Stimulated activated CD4-positive, alpha-beta T cell treated with anti-CD3 and anti-CD28 coated beads, Interleukin-1b, Interleukin-23, amount 100 ng/mL, for 1 hour (primary cell): ENCODE data around the gene LRCH1.
"Not testable (repeated sequence)": the region's sequence is repeated elsewhere in the genome, so short reads cannot be mapped to it uniquely, and the experiment has no call there.

Source experiments
- DNase-seq, 2 donors: peaks; one replicate each; pipeline ENCODE4 v3.0.0-alpha.2; 2020; ENCODE audit warnings: low read depth in 2 of 2

The LRCH1 gene

DNA sequence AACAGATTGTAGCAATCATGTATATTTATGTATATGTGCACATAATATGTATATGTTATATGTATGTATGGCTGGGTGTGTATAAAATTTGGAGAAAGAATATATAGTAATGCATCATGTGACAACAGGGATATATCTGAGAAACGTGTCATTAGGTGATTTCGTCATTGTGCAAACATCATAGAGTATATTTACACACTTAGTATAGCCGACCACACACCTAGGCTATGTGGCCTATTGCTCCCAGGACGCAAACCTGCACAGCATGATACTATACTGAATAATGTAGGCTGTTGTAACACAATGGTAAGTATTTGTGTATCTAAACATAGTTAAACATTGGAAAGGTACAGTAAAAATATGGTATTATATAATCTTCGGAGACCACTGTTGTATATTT is 200.2 kb downstream of the LRCH1 start:
- DNase-seq: no peak

DNA sequence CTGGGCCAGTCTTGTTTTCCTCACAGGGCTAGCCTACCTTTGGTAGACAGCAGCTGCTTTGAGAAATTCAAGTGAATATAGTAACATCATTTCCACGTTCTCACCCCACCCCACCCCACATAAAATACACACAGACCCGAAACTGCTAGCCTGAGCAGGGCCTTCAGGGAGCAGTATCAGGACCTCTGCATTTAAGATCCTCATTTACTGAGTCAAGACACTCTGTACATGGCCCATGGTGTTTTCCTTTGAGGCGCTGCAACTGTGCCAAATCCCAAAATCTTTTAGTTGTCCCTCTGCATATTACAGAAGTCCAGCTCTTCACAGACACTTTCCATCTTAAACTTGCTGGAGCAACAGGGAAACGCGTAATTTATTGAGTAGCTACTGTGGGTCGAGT is 200.9 kb downstream of the LRCH1 start:
- no peak for DNase-seq

DNA sequence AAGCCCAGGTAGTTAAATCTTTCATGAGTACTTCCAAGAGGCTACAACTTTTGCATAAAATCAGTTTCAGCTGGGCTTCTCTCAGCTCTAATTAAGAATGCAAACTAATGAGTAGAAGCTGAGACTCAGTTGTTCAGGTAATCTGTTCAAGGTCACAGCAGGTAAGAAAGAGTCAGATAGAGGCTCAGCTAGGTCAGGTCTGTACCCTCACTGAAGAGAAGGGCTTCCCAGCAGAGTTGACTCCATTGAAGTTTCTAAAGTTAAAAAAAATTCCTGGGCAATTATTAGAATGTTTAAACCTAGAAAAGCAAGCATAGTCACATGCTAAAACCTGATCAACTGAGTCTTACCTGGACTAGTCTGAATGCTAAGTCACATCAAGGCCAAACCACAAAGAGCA is 201.8 kb downstream of the LRCH1 start:
- DNase-seq: no peak

DNA sequence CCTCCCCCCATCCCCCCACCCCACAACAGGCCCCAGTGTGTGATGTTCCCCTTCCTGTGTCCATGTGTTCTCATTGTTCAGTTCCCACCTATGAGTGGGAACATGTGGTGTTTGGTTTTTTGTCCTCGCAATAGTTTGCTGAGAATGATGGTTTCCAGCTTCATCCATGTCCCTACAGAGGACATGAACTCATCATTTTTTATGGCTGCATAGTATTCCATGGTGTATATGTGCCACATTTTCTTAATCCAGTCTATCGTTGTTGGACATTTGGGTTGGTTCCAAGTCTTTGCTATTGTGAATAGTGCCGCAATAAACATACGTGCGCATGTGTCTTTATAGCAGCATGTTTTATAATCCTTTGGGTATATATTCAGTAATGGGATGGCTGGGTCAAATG is 202.5 kb downstream of the LRCH1 start:
- not testable (repeated sequence) for DNase-seq

DNA sequence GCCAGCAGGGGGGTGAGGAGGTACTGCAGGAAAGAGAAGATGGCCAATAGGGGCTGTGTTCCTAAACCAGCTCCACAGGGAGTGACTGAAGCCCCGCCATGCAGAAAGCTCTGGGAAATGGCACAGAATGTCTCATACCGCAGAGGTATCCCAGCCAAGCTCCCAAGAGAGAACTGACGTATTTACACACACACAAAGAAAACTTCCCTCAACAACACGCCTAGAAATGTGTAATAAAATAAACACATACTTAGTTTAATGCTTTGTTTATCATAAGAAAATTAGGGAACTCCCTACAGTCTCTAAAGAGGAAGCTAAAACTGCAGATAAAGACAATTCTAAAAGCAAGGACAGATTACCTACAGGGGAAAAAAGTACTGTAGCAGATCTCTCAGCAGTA is 204.0 kb downstream of the LRCH1 start:
- no peak for DNase-seq

DNA sequence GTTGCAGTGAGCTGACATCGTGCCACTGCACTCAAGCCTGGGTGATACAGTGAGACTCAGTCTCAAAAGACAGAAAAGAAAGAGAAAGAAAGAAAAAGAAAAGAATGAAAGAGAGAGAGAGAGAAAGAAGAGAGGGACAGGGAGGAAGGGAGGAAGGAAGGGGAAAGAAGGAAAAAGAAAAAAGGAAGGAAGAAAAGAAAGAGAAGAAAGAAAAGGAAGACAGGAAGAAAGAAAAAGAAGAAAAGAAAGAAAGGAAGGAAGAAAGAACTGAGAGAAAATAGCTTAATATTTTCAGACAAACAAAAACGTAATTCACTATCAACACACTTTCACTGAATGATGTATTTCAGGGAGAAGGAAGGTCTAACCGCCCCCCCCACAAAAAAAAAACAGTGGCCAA is 204.7 kb downstream of the LRCH1 start:
- no peak for DNase-seq

DNA sequence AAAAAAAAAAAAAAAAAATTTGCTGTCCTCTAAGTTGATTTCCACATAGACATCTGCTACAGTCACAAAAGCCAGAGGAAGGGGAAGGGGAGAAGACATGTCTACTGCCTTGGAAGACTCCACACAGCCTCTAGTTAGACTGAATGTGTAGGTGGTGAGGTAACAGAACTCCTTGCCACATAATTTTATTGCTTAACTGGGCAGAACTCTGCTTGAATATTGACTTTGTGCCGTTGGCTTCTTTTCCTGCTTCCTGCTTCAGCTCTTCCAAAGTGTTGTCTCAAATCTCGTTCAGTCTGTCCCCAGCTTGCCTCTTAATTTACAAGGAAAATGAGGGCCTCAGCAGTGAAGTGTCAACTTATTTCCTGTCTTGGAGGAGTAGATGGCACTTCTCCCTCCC is 206.9 kb downstream of the LRCH1 start:
- DNase-seq: no peak

DNA sequence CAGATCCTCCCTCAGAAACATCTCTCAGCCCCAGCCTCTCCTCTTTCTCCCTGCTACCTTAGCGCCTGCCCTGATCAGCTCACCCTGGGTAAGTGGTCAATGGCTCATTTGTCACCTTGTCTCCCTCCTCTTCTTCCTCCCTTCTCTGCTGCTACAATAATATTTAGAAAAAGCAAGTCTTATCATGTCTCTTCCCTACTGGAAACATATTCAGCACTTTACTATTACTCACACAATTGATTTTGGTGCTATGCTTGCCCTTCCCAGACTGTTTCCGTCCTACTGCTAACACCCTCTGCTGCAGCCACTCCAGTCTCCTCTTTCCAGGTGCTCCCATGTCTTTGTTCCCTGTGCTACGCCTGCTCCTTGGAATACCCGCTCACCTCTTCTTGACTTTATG is 208.2 kb downstream of the LRCH1 start:
- no peak for DNase-seq

DNA sequence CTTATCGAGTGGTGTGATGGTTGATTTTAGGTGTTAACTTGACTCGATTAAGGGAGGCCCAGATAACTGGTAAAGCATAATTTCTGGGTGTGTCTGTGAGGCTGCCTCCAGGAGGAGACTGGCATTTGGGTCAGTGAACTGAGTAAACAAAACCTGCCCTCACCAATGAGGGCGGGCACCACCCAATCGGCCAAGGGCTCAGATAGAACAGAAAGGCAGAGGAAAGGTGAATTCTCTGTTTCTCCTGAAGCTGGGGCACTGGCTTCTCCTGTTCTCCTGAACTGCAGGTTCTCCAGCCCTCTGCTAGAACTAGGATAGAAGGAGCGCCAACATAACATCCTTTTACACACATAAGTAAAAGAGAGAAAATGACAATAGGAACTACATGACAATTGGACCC is 208.9 kb downstream of the LRCH1 start:
- no peak for DNase-seq

DNA sequence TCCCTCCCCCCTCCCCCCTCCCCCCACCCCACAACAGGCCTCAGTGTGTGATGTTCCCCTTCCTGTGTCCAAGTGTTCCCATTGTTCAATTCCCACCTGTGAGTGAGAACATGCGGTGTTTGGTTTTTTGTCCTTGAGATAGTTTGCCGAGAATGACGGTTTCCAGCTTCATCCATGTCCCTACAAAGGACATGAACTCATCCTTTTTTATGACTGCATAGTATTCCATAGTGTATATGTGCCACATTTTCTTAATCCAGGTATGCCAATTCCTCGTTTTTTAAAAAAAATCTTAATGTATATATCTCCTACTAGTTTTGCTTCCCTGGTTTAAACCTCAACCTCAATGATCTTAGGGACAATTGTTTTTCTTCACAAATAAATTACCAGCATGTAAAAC is 217.0 kb downstream of the LRCH1 start:
- DNase-seq: not testable (repeated sequence)

DNA sequence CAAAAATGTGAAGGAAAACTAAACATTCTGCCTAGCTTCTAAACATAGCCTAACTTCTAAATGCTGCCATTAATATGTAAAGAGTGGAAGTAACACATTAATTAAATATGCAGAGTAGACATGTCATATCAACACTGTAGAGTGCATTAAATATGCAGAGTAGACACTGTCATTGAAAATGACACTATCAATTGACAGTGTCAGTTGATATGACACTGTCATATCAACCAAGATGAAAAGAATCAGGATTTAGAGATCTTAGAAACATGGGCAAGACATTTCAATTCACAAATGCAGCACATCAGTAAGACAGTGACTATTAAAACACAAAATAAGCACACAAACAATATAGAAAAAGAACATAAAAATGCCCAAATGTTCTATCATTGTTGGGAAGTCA is 218.7 kb downstream of the LRCH1 start:
- no peak for DNase-seq

DNA sequence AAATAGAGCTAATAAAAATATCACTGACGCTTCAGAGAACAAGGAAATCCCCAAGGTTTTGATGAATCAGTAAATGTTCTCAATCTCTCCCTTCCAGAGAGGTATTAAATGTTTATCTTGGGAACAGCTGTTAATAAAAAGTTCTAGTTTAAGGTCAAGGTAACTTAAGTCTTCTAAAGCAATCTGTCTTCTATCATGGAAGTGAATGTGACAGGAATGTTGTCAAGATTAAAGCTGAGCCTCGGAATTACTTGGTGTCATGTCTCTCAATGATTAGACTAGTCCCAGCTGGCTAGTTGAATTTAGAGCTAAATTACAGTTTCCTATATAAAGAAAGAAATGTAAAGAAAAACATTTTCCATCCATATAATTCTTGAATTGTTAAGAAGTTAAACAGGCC is 220.6 kb downstream of the LRCH1 start:
- DNase-seq: no peak

DNA sequence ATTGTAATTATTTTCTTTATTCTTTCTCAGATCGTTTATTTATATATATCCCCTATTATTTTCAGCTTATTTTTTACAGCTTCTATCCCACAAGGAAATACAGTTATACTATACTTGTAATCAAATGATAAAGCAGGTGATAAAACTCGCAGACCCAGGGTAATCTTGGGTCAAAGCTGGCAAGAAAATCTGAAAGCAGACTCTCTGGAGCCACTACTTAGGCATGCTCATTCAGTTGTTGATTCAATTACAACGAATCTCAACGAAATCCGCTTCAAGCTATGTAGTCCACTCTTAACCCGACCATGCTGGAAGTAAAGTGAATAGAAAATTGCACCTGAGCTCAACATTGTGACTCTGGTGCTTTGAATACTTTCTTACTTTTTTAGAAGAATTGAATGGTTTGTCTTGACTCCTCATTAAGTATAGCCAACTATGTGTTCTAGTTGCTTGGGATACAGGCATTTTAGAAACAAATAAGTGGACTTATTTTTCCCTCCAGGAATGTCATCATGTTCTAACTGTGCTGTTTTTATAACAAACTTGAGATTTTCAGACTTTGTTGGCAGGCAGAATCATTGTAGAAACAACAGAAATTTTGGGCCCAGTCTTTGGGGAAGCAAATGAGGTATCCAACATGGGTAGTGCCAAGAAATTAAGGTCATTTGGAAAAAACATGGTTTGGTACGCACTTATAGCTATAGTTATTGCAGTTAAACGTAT is 222.6 kb downstream of the LRCH1 start:
- no peak for DNase-seq

DNA sequence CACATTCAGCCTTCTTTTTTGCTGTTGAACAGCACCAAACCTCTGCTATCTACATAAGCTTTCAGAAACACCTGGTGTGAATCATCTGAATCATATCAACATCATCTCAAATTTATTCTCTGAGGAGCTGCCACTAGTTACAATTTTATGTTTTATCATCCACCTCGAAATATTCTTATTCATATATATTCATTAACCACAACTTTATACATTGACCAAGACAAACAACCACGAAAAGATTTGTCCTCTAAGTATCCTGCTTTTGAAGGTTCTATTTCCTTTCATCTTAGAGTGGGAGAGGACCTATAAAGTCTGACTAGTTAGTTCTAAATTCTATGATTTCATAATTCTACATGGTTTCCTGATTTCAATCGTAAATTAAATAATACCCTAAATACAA is 225.1 kb downstream of the LRCH1 start:
- no peak for DNase-seq

DNA sequence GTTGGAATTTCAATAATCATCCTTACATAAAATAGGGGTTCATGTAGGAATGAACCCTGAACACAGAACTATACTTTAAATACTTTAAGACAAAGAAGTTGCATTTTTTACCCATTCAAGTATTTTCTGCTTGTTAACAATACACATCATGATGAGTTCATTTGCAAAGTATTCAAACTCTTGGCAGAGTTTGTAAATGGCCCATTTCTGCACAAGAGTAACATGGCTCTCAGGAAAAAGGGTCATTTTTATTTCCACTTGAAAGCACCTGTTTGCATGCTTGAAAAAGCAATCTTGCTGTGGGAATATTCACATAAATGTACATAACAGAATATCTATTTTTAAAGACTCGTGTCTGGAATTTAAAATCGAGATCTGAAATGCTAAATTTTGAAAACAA is 225.9 kb downstream of the LRCH1 start:
- DNase-seq: no peak

DNA sequence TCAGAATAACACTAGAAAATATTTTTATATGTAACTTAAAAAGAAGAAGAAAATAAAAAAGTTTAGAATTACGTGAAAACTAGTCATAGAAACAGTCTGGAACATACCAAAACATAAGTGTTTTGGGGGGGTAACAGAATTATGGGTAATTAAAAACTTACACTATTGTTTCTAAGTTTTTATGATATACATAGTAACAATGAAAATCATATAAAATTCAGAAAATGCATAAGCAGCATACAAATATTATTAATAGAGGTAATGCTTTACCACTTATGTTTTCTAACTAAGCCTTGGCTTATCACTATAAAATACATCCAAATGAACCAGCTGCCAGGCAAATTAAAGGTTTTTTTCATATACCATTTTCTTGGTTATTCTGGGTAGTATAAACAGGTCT is 229.1 kb downstream of the LRCH1 start:
- no peak for DNase-seq

DNA sequence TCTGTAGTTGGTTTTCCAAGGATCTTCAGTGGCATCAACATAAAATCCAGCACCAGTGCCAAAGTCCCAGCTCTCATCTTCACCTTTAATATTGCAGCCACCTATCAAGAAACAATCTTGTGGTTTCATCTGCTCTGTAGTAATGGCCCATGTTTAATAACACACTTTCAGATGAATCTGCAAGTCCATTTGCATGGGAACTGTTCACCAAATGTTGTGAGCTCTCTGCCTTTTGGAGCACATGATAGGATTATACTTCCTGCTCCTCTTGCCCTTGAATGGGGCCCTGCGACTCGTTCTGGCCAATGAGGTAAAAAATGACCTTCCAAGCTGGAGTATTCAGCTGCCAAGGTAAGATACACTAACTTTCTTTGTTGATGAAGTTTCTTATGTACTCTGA is 229.7 kb downstream of the LRCH1 start:
- no peak for DNase-seq

DNA sequence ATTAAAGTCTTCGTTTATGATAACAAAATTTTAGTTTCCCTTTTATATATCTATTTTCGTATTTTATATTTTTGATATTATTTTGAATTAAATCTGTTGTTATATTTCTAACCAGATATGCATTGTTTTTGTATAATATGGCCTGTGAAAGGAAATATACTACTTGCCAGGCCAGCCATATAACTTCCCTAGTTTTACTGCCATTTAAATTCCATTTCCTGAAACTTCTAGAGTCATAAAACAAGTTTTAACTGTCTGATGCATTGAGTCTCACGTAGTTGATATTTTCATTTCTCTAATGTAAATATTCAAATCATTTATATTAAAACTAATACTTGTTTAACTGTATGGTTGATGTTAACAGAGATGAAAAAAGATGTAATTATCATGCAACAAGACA is 230.5 kb downstream of the LRCH1 start:
- no peak for DNase-seq

DNA sequence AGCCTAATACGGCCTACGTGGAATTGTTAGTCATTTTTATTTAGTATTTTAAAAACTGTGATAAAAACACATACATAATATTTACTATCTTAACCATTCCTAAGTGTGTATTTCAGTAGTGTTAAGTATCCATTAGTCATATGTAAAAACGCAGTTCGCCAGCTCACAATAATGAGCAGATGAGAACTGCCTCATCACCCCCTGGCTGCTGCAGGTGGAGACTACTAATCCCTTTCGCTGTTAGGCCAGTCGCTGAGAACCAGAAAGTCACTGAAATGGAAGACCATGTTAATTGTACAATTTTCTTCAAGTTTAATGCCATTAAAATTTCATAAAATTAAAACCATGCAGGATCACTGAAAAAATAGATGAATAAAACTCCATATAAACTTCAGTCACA is 242.4 kb downstream of the LRCH1 start:
- DNase-seq: no peak

DNA sequence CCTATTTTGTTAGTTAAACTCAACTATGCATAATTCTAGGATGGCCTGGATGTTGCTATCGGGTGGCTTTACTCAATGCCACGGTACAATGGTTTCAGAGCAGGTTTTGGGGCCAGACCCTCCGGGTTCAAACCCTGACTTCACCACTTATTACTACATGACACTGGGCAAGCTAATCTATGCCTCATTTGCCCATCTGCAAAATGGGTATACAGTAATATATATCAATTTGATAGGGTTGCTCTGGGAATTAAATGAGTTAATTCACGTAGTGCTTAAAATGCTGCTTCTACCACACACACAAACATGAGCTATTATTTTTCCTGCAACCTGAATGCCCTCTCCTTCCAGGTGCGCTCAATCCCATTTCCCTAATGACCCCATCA is 243.2 kb downstream of the LRCH1 start:
- DNase-seq: no peak

DNA sequence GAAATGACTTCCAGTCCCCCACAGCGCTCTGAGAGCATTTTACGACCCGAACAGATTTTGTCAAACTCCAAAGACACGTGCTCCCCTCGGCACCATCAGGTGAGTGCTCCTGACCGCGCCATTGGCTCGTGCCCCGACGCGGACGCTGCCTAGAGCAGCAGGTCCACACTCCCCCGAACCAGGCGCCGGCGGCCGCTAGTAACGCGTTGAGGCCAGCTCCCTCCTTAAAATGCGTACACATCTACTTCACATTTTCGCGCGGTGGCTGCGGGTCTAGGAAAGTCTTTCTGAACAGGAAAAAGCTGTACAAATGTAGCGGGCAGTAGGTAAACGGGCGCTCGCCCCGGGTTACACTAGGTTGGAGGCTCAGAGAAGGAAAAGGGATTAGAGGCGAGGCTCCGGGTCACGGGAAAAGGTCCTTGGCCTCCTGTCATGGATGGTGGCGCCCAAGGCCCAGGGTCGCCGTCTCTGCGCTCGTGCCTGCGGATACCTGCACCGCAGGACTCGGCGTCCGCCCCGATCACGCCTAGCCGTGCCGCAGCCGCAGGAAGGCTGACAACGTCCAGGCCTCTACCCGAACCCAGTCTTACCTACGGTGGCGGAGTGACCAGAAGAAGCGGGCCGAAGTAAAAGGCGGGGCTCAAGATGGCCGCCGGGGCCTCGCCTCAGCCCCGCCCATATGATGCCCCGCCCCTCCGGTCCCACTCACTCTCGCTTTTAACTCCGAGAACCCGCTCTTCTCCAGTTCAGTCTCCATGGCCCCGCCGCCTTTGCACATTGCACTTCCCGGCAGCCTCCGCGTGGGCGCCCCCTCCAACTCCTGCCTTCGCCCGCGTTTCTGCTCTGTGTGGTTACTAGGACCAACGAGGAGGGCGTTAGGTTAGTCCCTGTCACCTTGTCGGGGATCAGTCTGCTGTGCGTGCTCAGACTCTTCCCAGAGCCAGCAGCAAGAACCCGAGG is 243.8 kb downstream of the LRCH1 start, which contains the start of gene ESD:
Gene ESD, minus strand, starts transcription at position 647 of the 960 bp plus-strand sequence. CDS start 5,748 bp downstream, outside the sequence.
- DNase-seq: peak; percentile 59 to 89

DNA sequence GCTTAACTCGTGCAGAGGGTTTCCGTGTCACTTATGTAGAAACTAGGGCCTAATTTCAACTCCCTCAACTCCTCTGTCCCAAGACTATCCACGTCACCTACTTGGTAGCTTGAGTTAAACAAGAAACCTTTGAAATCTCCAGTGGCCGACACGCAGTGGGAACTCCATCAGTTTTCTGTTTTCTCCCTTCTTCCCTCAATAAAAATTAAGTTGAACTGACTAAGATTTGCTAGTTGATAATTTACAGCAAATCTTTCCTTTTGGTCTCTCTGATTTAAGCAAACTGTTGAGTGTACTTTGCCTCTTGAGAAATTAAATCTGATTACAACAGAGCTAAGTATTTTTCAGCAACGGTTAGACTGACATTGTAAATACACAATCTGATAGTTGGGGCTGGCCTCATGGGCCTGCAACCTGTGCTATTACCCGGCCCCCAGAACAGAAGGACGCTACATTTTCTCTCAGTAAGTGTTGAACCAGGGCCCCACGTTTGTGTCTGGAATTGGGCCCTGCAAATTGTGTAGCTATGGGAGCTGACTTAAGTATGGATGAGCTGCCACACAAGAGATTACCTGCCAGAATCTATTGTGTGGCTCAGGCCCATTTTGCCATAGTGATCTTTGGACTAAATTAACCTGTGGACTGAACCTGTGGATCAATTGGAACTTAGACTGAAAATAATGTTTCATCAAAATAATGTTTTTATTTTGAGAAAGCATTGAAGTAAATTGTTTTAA is 244.7 kb downstream of the LRCH1 start:
- DNase-seq: no peak
